ENCODE data around the gene CDH24.
A peak's percentile ranks its signal among the peaks of the same experiment; 100 is the strongest.

Gene CDH24

GRCh38 chr14:23077962-23078361 is 20.6 kb upstream of the CDH24 start:
- no peak for TF ChIP-seq CTCF (IDR thresholded peaks at IDR 0.05; ENCODE audit: borderline replicate concordance, extremely low read depth, low read length, poor library complexity, severe bottlenecking)
- TF ChIP-seq EZH2 (IDR thresholded peaks at IDR 0.05; ENCODE audit: borderline replicate concordance, low read depth, low read length, severe bottlenecking): no peak
- no peak overlapping the region for H3K4me2 ChIP-seq (ENCODE audit: insufficient read depth, low read length)

DNA sequence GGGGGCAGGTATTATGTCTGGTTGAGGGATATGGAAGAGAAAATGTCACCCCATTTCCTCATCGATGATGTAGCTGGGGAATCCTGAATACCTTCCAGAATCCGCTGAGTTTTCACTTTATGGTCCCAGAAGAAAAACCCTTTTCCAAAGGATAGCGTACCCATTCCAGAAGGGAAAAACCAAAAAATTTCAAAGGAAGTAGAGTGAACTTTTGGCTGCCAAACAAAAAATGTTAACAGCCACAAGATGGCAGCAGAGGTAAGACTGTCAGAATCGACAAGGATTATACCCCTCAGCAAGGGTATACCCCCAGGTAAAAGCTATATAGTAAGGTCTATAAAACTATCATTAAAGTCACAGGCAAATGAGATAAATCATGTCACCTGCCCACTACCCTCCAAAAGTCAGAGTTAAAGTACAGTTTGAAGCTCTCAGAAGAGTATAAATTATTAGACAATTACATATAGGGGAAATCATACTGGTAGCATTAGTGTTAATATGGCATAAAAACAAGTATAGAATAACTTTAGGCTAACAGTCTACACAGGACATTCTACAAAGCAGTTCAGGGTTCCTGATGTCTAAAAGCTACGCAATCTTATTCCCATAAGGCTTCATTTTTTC is 19.6 kb upstream of the CDH24 start:
- no peaks in the 10 kb centered on the region for H3K9me3 ChIP-seq (ENCODE audit: insufficient read depth, low read length, severe bottlenecking)
- TF ChIP-seq CTCF (IDR thresholded peaks at IDR 0.05; ENCODE audit: borderline replicate concordance, extremely low read depth, low read length, poor library complexity, severe bottlenecking) (peak; percentile 72), EZH2 (IDR thresholded peaks at IDR 0.05; ENCODE audit: borderline replicate concordance, low read depth, low read length, severe bottlenecking) (no peak)
- no peak overlapping the region for H3K9ac ChIP-seq (ENCODE audit: low read depth, low read length)
- ATAC-seq (ENCODE audit: insufficient read depth, low read depth) (peak; percentile 80), DNase-seq (peak; percentile 37)
- H3K4me1 ChIP-seq (ENCODE audit: insufficient read depth, low read length): peaks cover 10% of the 10 kb centered on the region
- peaks cover 5% of the 10 kb centered on the region for H3K79me2 ChIP-seq (ENCODE audit: insufficient read depth, low read length)
- H2AFZ ChIP-seq (ENCODE audit: low read depth, low read length): no peak overlapping the region
- no peak overlapping the region for H3K27ac ChIP-seq (ENCODE audit: low read length)
- no peaks in the 10 kb centered on the region for H3K27me3 ChIP-seq (ENCODE audit: insufficient read depth, low read length, poor library complexity)
- H3K36me3 ChIP-seq (ENCODE audit: insufficient read depth, low read length): peaks cover 86% of the 10 kb centered on the region
- H3K4me3 ChIP-seq (ENCODE audit: low read depth in 1 of 2, low read length in 2 of 2): no peak overlapping the region
- H3K4me2 ChIP-seq (ENCODE audit: insufficient read depth, low read length): no peak overlapping the region
- H4K20me1 ChIP-seq (ENCODE audit: insufficient read depth, low read length): peaks cover 7% of the 10 kb centered on the region; the same call in 1 of the 2 replicates

More at GRCh38 chr14:23077962-23078361, 20.6 kb upstream of the CDH24 start:
- Histone ChIP-seq H3K9ac (ENCODE audit: low read depth, low read length) (no peak overlapping the region), H3K36me3 (ENCODE audit: insufficient read depth, low read length) (peaks cover 87% of the 10 kb centered on the region), H4K20me1 (ENCODE audit: insufficient read depth, low read length) (peaks cover 7% of the 10 kb centered on the region; the same call in 1 of the 2 replicates), H3K27ac (ENCODE audit: low read length) (no peak overlapping the region), H3K4me3 (ENCODE audit: low read depth in 1 of 2, low read length in 2 of 2) (no peak overlapping the region), H3K27me3 (ENCODE audit: insufficient read depth, low read length, poor library complexity) (no peaks in the 10 kb centered on the region), H3K79me2 (ENCODE audit: insufficient read depth, low read length) (peaks cover 7% of the 10 kb centered on the region; the same call in 1 of the 2 replicates), H3K9me3 (ENCODE audit: insufficient read depth, low read length, severe bottlenecking) (no peaks in the 10 kb centered on the region), H2AFZ (ENCODE audit: low read depth, low read length) (no peak overlapping the region), H3K4me1 (ENCODE audit: insufficient read depth, low read length) (no peaks in the 10 kb centered on the region)
- no peak for DNase-seq
- no peak for ATAC-seq (ENCODE audit: insufficient read depth, low read depth)

- H3K79me2 ChIP-seq (ENCODE audit: insufficient read depth, low read length): peaks cover 25% of the 10 kb centered on the region
- H3K4me2 ChIP-seq (ENCODE audit: insufficient read depth, low read length): no peak overlapping the region
- DNase-seq (no peak), ATAC-seq (ENCODE audit: insufficient read depth, low read depth) (no peak)
- peaks cover 24% of the 10 kb centered on the region for H3K4me1 ChIP-seq (ENCODE audit: insufficient read depth, low read length)
- no peaks in the 10 kb centered on the region for H3K27me3 ChIP-seq (ENCODE audit: insufficient read depth, low read length, poor library complexity)
- no peak overlapping the region for H3K4me3 ChIP-seq (ENCODE audit: low read depth in 1 of 2, low read length in 2 of 2)
- no peaks in the 10 kb centered on the region for H3K9me3 ChIP-seq (ENCODE audit: insufficient read depth, low read length, severe bottlenecking)
- peaks cover 68% of the 10 kb centered on the region for H3K36me3 ChIP-seq (ENCODE audit: insufficient read depth, low read length)
- H2AFZ ChIP-seq (ENCODE audit: low read depth, low read length): no peak overlapping the region
- no peak overlapping the region for H3K9ac ChIP-seq (ENCODE audit: low read depth, low read length)
- no peak for TF ChIP-seq CTCF (IDR thresholded peaks at IDR 0.05; ENCODE audit: borderline replicate concordance, extremely low read depth, low read length, poor library complexity, severe bottlenecking)
- no peak for TF ChIP-seq EZH2 (IDR thresholded peaks at IDR 0.05; ENCODE audit: borderline replicate concordance, low read depth, low read length, severe bottlenecking)
- H3K27ac ChIP-seq (ENCODE audit: low read length): no peak overlapping the region
- peaks cover 5% of the 10 kb centered on the region; the same call in 1 of the 2 replicates for H4K20me1 ChIP-seq (ENCODE audit: insufficient read depth, low read length)
Observed at GRCh38 chr14:23074906-23075305, 17.6 kb upstream of the CDH24 start.
